GM12878 (cell line): Measurements from ENCODE around the gene RPLP2. TPM values are rescaled to one million over a fixed set of nuclear protein-coding genes. Genes with fewer than 3 reads are reported as not detected.

Experiments
- ATAC-seq: fragments of 200-7000 bp; cut with Tn5 transposase; 3 replicates; pipeline ENCODE4 v1.9.1; 2020; ENCODE audit warnings: mild to moderate bottlenecking, moderate library complexity
- BruUV-seq: library from RNA; stranded (reverse); fragments of 400-500 nt; replicated peaks from 2 replicates; lab custom pipeline; 2021; lab: Mats Ljungman, UMichigan
- CTCF ChIA-PET: fragments of 300-600 bp; sonication (Branson Sonifier 250); formaldehyde crosslinking; extraction: SDS; loops from one replicate; lab custom pipeline; 2021; ENCODE audit warnings: inconsistent platforms; lab: Yijun Ruan, JAX
- POLR2A ChIA-PET: fragments of 350-600 bp; formaldehyde crosslinking; extraction: SDS; loops from one replicate; lab custom pipeline; 2021; ENCODE audit warnings: inconsistent platforms; lab: Charles Lee
- RAD21 ChIA-PET: fragments of 300-600 bp; sonication (Branson Sonifier 250); formaldehyde crosslinking; loops from one replicate; lab custom pipeline; 2023; ENCODE audit warnings: antibody characterized with exemption; ENCODE audit not compliant: unreplicated experiment; lab: Charles Lee
- SMC1A ChIA-PET: fragments of 300-600 bp; sonication (Branson Sonifier 250); formaldehyde crosslinking; loops from one replicate; lab custom pipeline; 2023; ENCODE audit not compliant: unreplicated experiment, uncharacterized antibody; lab: Charles Lee
- DNase-seq: peaks from one replicate; pipeline ENCODE4 v3.0.0-alpha.2; 2011; ENCODE audit warnings: low read depth, low spot score
- FAIRE-seq: peaks from 3 replicates; lab custom pipeline; 2011; peaks lifted over from hg19 to GRCh38; lab: Jason Lieb, UNC
- H2AFZ ChIP-seq: 2 replicates; pipeline ENCODE4 v1.6.0; 2011; ENCODE audit warnings: low read depth, low read length, control low read depth; ENCODE audit not compliant: control insufficient read depth
- H3K27ac ChIP-seq: 2 replicates; pipeline ENCODE4 v1.5.1; 2011; ENCODE audit warnings: control low read depth; ENCODE audit not compliant: control insufficient read depth, insufficient read depth
- H3K27me3 ChIP-seq, 2 experiments: replicated peaks in 1 of 2; 2 replicates each; pipeline versions ENCODE4 v1.6.0 to v1.6.1; 2011; ENCODE audit warnings: low read length in 1 of 2; ENCODE audit not compliant: control insufficient read depth in 2 of 2, insufficient read depth in 2 of 2
- H3K36me3 ChIP-seq, 2 experiments: 2 replicates each; pipeline ENCODE4 v1.5.1; 2011; ENCODE audit warnings: low read length in 1 of 2; ENCODE audit not compliant: control insufficient read depth in 2 of 2, insufficient read depth in 2 of 2
- H3K4me1 ChIP-seq: 2 replicates; pipeline ENCODE4 v1.6.1; 2011; ENCODE audit warnings: mild to moderate bottlenecking, low read length, moderate library complexity, mixed read lengths; ENCODE audit not compliant: control insufficient read depth, insufficient read depth
- H3K4me2 ChIP-seq: 2 replicates; pipeline ENCODE4 v1.6.0; 2011; ENCODE audit warnings: control low read depth; ENCODE audit not compliant: control insufficient read depth, insufficient read depth
- H3K4me3 ChIP-seq: fragments of 200-600 bp; sonication (generic); 2 replicates; pipeline ENCODE4 v1.5.1; 2016
- H3K79me2 ChIP-seq: 2 replicates; pipeline ENCODE4 v1.6.0; 2011; ENCODE audit warnings: low read length; ENCODE audit not compliant: control insufficient read depth, insufficient read depth
- H3K9ac ChIP-seq: 2 replicates; pipeline ENCODE4 v1.8.0; 2011; ENCODE audit warnings: low read length, control low read depth, mixed read lengths; ENCODE audit not compliant: control insufficient read depth, insufficient read depth
- H3K9me3 ChIP-seq: replicated peaks from 3 replicates; pipeline ENCODE4 v1.5.1; 2011; ENCODE audit warnings: mild to moderate bottlenecking, low read length; ENCODE audit not compliant: control insufficient read depth, insufficient read depth
- H4K20me1 ChIP-seq: 2 replicates; pipeline ENCODE4 v1.6.0; 2011; ENCODE audit not compliant: control insufficient read depth, insufficient read depth
- KLF5 ChIP-seq: fragments of 450-650 bp; IDR thresholded peaks from 2 replicates; pipeline ENCODE4 v1.6.1; 2014; ENCODE audit warnings: mild to moderate bottlenecking; ENCODE audit not compliant: partially characterized antibody
- MAX ChIP-seq: IDR thresholded peaks from 2 replicates; pipeline ENCODE4 v1.6.1; 2012; ENCODE audit warnings: low read depth, low read length, improper control_type of control experiment
- MEF2A ChIP-seq: IDR thresholded peaks from 2 replicates; pipeline ENCODE4 v1.6.1; 2011; ENCODE audit warnings: low read depth, mild to moderate bottlenecking, low read length, moderate library complexity; ENCODE audit not compliant: insufficient read depth
- MXI1 ChIP-seq: fragments of 150-350 bp; IDR thresholded peaks from 2 replicates; pipeline ENCODE4 v1.6.1; 2011; ENCODE audit warnings: low read depth, mild to moderate bottlenecking, inconsistent platforms, low read length, improper control_type of control experiment
- NFIC ChIP-seq: IDR thresholded peaks from 2 replicates; pipeline ENCODE4 v1.6.1; 2012; ENCODE audit warnings: low read depth, mild to moderate bottlenecking, inconsistent platforms, low read length, moderate library complexity
- WGBS: methylation state at CpG from one replicate; pipeline ENCODE4 v1.1.6; 2016; ENCODE audit warnings: low lambda C conversion rate; ENCODE audit not compliant: insufficient replicate concordance, insufficient coverage; ENCODE audit errors: missing lambda C conversion rate; 5-methylcytosine and 5-hydroxymethylcytosine counted together
- in situ Hi-C: fragments of 300-500 bp; cut with MboI; formaldehyde crosslinking; loops from 9 replicates; pipeline ENCODE4 v1.14.3; 2018; ENCODE audit warnings: mixed read lengths
- intact Hi-C: fragments of 100-400 bp; cut with micrococcal nuclease; formaldehyde crosslinking; loops from one replicate; pipeline ENCODE4 v1.14.2; 2022; ENCODE audit not compliant: unreplicated experiment
- polyA plus RNA-seq, 11 experiments: library from polyadenylated mRNA; depleted of rRNA in 4 of 11; unstranded in 6 of 11; stranded (reverse) in 5 of 11; fragments of >200 nt; fragmentation: Nextera tagmentation in 4 of 11; fragmentation: Illumina TruSeq in 1 of 11; extraction: Ambion mirVana in 4 of 11; extraction: Trizol in 1 of 11; gene quantifications; 1 replicate in 1 of 11; 2 replicates in 10 of 11; pipeline versions ENCODE4 v1.2.1 to v1.2.3, GENCODE V29; 2011 to 2016; ENCODE audit warnings: inconsistent platforms in 2 of 11, missing spikeins in 2 of 11, low read depth in 1 of 11
- total RNA-seq, 4 experiments: library from RNA; depleted of rRNA in 3 of 4; stranded (reverse); fragments of >200 nt in 3 of 4; fragmentation: Illumina TruSeq in 1 of 4; extraction: Trizol in 1 of 4; gene quantifications; 2 replicates each; pipeline versions ENCODE4 v1.2.1 to v1.2.3, GENCODE V29; 2013 to 2021
- TF ChIP-seq, protein P1 (sequence below), 3 experiments: IDR thresholded peaks in 2 of 3; conservative IDR thresholded peaks in 1 of 3; 2 replicates each; pipeline ENCODE4 v1.5.1; 2011; ENCODE audit warnings: low read depth in 3 of 3, low read length in 3 of 3, mild to moderate bottlenecking in 3 of 3, control low read depth in 2 of 3, moderate library complexity in 2 of 3, inconsistent platforms in 1 of 3, mixed read lengths in 1 of 3; ENCODE audit not compliant: control insufficient read depth in 2 of 3, insufficient read depth in 1 of 3; ENCODE audit errors: extremely low read depth in 1 of 3

The RPLP2 gene
- total and polyA plus RNA-seq, 10 of the 15 experiments (the other 5 are each of a cell fraction or from before 2014, with no cell fraction given), result 488 to 3,558 (median 1,481) TPM

DNA sequence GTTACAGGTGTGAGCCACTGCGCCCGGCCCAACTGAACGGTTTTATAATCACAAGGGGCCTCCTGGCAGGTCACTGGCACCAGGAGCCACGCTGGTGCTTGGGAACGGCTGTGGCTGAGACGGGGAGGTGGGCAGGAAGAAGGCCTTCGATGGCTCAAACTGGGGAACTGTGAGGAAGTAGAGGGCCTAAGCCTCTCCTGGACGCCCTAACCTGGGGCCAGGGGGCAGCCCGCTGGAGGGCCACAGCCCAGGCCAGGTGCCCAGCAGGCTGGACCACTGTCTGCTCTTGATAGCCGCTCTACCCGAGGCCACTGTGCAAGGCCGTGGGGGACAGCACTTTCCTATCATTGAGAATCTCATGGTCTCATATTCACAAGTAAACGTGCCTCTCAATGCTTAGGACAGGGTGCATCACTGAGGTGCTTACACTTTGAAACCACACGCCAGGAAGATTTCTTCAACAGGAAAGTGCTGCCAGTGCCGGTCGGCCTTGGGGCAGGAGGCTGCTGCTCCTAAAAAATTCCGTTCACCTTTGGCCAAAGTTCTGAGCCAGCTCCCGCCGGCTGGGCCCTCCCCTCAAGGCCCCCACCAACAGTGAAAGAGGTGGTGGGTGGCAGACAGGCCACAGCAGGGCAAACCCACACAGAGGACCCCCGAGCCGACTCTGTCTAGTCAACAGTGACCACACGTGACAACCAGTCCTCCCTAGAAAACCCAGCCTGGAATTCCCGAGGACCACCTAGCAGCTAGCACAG lies 39.7 kb upstream of the RPLP2 start:
- ChIA-PET POLR2A (interaction anchor here (0.7 kb wide), 1 partner anchor 13 kb away, joined by 3 read pairs; no protein-coding TSS in a partner anchor), RAD21 (no interaction called here), CTCF (no interaction called here), SMC1A (no interaction called here)
- intact Hi-C loops, result no loop called here
- DNase-seq (no peak), FAIRE-seq (no peak), ATAC-seq (no peak)
- no peak overlapping the region for H3K27ac ChIP-seq
- H3K79me2 ChIP-seq, result peaks cover 10% of the 10 kb centered on the region
- in situ Hi-C loops, result no loop called here
- peaks cover 8 to 31% of the 10 kb centered on the region in 2 experiments; a peak in 3 of 4 replicates for H3K36me3 ChIP-seq
- no peak overlapping the region for H3K9ac ChIP-seq
- no peak overlapping the region for H3K4me3 ChIP-seq
- 88% methylated on average over 23 of the region's 23 CpGs for WGBS
- H3K9me3 ChIP-seq, result no peaks in the 10 kb centered on the region
- H3K4me1 ChIP-seq, result peaks cover 2% of the 10 kb centered on the region
- H2AFZ ChIP-seq, result no peak overlapping the region
- no peaks in the 10 kb centered on the region for H4K20me1 ChIP-seq
- TSS peak; percentile 62 for BruUV-seq
- H3K4me2 ChIP-seq, result no peak overlapping the region
- no peaks in the 10 kb centered on the region for H3K27me3 ChIP-seq
- TF ChIP-seq NFIC, result no peak
- TF ChIP-seq MEF2A, result no peak
- TF ChIP-seq MAX, result no peak
- no peak for TF ChIP-seq MXI1
- TF ChIP-seq KLF5, result no peak
- TF ChIP-seq, protein P1, sequence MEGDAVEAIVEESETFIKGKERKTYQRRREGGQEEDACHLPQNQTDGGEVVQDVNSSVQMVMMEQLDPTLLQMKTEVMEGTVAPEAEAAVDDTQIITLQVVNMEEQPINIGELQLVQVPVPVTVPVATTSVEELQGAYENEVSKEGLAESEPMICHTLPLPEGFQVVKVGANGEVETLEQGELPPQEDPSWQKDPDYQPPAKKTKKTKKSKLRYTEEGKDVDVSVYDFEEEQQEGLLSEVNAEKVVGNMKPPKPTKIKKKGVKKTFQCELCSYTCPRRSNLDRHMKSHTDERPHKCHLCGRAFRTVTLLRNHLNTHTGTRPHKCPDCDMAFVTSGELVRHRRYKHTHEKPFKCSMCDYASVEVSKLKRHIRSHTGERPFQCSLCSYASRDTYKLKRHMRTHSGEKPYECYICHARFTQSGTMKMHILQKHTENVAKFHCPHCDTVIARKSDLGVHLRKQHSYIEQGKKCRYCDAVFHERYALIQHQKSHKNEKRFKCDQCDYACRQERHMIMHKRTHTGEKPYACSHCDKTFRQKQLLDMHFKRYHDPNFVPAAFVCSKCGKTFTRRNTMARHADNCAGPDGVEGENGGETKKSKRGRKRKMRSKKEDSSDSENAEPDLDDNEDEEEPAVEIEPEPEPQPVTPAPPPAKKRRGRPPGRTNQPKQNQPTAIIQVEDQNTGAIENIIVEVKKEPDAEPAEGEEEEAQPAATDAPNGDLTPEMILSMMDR (IDR thresholded peaks at IDR 0.05 in 2 of 3, conservative IDR thresholded peaks at IDR 0.05 in 1 of 3; ENCODE audit: control insufficient read depth in 2 of 3, extremely low read depth in 1 of 3, insufficient read depth in 1 of 3, low read depth in 3 of 3, low read length in 3 of 3), result no peak
- TF ChIP-seq, all 136 proteins: peak for 0
